ENCODE measurements around the gene BHMT. TPM values are rescaled to one million over a fixed set of nuclear protein-coding genes. Genes with fewer than 3 reads are reported as not detected.
A peak's percentile ranks its signal among the peaks of the same experiment; 100 is the strongest.

Gene BHMT
- total RNA-seq, 1 donor from 2014 or later, result not detected

DNA sequence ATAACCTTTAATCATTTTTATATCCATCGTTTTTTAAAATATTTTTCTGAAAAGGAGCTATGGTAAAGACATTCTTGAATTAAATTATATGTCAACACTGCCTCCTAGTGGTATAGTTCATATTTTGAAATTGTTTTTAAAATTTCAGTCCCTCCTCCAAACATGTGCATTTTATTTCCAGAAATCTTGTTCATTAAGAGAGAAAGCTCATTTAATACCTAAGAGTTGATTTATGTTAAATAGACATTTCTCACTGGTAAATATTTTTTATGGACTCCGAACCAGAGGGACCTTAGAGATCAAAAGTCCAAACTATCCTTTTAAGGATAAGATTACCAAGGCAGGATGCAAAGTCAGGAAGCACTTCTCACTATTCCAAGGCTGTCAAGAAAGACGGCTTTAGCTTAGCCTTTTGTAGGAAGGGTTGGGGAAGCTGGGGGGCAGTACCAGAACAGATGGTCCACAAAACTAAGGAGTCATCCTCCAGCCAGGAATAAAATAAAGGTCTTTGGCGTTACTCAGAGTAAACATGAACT is 21.6 kb downstream of the BHMT start:
- H3K4me1 ChIP-seq, result peaks cover 13% of the 10 kb centered on the region
- TF ChIP-seq, protein P1, sequence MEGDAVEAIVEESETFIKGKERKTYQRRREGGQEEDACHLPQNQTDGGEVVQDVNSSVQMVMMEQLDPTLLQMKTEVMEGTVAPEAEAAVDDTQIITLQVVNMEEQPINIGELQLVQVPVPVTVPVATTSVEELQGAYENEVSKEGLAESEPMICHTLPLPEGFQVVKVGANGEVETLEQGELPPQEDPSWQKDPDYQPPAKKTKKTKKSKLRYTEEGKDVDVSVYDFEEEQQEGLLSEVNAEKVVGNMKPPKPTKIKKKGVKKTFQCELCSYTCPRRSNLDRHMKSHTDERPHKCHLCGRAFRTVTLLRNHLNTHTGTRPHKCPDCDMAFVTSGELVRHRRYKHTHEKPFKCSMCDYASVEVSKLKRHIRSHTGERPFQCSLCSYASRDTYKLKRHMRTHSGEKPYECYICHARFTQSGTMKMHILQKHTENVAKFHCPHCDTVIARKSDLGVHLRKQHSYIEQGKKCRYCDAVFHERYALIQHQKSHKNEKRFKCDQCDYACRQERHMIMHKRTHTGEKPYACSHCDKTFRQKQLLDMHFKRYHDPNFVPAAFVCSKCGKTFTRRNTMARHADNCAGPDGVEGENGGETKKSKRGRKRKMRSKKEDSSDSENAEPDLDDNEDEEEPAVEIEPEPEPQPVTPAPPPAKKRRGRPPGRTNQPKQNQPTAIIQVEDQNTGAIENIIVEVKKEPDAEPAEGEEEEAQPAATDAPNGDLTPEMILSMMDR (IDR thresholded peaks at IDR 0.05; ENCODE audit: borderline replicate concordance), result peak; percentile 36
- intact Hi-C loops (cut with micrococcal nuclease), result loop anchor here (5.0 to 10.0 kb wide), 3 partner anchors 111 to 402 kb away; no protein-coding TSS in a partner anchor
- no peaks in the 10 kb centered on the region for H3K27me3 ChIP-seq (ENCODE audit: low read depth)
- H3K9me3 ChIP-seq (replicated peaks), result no peaks in the 10 kb centered on the region
- no peak for DNase-seq
- H3K27ac ChIP-seq (replicated peaks), result peak overlapping the region; percentile 66
- no peaks in the 10 kb centered on the region for H3K36me3 ChIP-seq
- peak overlapping the region; percentile 51 for H3K4me3 ChIP-seq

DNA sequence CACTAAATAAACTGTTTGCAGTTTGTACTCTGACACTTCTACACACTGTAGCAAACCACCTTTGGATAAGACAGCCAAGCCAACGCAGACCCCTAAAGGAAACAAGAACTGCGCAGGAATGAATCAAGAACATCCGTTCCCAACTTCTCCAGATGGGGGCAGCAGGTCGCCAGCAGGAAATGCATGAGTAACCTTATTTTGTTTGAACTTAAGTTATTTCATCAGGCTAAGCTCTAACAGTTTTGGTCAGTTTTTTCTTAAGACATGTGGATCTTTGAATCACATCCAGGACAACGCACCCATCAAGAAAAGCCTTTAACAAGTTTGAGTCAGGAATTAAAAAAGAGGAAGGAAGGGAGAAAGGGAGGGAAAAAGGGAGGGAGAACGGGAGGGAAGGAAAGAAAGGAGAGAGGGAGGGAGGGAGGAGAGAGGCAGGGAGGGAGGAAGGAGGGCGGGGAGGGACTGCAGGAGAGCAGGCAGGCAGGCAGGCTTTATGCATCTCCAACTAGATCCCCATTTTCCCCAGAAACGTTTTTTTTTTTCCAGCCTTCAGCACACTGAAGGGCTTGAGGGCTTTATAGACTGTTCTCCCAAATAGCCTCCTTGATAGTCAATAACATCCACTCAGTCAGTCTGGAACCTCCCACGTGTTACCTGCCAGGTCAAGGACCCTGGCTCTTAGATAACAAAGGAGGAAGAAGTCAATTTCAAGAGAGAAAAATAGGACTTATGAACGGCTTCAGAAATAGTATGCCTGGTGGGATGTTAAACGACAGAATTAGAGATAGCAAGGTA is 22.2 kb downstream of the BHMT start:
- peak; percentile 53 for DNase-seq
- Histone ChIP-seq H3K4me1 (peaks cover 13% of the 10 kb centered on the region), H3K27me3 (ENCODE audit: low read depth) (no peaks in the 10 kb centered on the region), H3K36me3 (no peaks in the 10 kb centered on the region), H3K4me3 (peak overlapping the region; percentile 51), H3K9me3 (replicated peaks) (no peaks in the 10 kb centered on the region), H3K27ac (replicated peaks) (peak overlapping the region; percentile 66)
- intact Hi-C loops (cut with micrococcal nuclease), result loop anchor here (5.0 to 10.0 kb wide), 3 partner anchors 112 to 401 kb away; no protein-coding TSS in a partner anchor
- TF ChIP-seq, protein P1 (IDR thresholded peaks at IDR 0.05; ENCODE audit: borderline replicate concordance), result peak; percentile 75

DNA sequence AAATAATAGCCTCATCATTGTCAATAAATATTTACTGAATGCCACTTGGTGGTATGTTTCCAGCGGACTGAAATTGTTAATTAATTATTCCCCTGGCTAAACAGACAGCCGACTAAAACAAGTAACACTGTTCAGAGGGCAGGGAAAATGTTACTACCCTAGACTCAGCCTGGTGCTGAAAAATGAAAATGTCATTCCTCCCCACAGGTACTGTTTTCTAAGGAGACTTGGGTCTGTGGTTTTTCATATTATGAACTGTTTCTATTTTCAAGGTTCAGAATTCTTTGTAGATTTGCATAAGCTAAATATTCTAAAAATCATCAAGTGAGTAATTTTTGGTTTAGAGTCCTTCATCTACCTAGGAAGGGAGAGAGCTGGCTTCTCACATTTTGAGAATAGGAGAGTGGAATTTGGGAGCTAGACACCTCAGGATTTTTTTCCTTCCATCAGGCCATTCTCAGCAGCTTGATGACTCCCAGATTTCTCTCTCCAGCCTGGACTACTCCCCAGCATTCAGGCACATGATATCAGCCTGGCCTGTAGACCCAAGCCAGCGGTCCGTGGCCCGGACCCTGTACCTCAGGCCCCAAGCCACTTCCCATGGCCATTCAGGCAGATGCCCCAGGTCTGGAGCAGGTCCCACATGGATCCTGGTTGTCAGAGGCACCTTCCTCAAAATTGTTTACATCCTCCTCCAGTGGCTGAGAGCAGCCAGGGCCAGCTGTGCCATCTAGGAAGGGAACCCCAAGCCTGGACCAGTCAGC is 24.4 kb downstream of the BHMT start:
- intact Hi-C loops (cut with micrococcal nuclease), result loop anchor here (10.0 kb wide), 2 partner anchors 329 to 399 kb away; no protein-coding TSS in a partner anchor
- Histone ChIP-seq H3K4me3 (no peak overlapping the region), H3K9me3 (replicated peaks) (peaks cover 10% of the 10 kb centered on the region), H3K36me3 (no peaks in the 10 kb centered on the region), H3K27me3 (ENCODE audit: low read depth) (no peaks in the 10 kb centered on the region), H3K27ac (replicated peaks) (no peak overlapping the region), H3K4me1 (peaks cover 13% of the 10 kb centered on the region)
- DNase-seq, result no peak
- TF ChIP-seq, protein P1 (IDR thresholded peaks at IDR 0.05; ENCODE audit: borderline replicate concordance), result no peak

DNA sequence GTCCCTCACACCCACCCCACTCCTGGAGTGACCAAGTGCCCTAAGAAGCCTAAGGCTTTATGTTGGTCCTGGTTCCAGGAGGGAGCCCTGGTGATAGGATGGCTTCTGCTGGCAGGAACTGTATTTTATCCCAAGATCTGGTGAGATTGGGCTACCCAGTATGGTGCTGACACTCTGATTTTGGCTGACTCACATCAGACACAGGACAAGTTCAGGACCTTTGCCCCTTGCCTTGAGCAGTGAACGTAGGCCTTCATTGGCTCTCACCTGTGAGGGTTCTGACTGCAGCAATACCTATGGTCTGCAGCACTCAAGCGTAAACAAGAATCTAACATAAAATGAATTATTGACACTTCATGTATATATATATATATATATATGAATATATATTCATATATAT is 25.0 kb downstream of the BHMT start:
- H3K4me3 ChIP-seq, result no peak overlapping the region
- H3K27ac ChIP-seq (replicated peaks), result no peak overlapping the region
- intact Hi-C loops (cut with micrococcal nuclease), result loop anchor here (10.0 kb wide), 2 partner anchors 328 to 398 kb away; no protein-coding TSS in a partner anchor
- H3K9me3 ChIP-seq (replicated peaks), result peaks cover 15% of the 10 kb centered on the region
- H3K36me3 ChIP-seq, result no peaks in the 10 kb centered on the region
- TF ChIP-seq, protein P1 (IDR thresholded peaks at IDR 0.05; ENCODE audit: borderline replicate concordance), result no peak
- H3K4me1 ChIP-seq, result peaks cover 13% of the 10 kb centered on the region
- H3K27me3 ChIP-seq (ENCODE audit: low read depth), result no peaks in the 10 kb centered on the region
- no peak for DNase-seq

DNA sequence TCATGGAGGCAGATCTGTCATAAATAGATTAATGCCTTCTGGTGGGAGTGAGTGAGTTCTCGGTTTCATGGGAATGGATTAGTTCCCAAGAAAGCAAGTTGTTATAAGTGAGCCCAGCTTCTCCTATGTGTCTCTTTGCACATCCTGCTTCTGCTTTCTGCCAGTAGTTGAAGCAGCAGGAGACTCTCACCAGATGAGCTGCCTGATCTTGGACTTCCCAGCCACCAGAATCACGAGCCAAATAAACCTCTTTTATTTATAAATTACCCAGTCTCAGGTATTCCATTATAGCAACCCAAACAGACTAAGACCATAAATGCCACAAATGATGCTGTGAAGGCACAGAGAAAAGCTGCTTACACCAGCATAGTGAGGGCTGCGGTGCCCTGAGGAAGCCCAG is 28.9 kb downstream of the BHMT start:
- Histone ChIP-seq H3K4me1 (no peaks in the 10 kb centered on the region), H3K4me3 (no peak overlapping the region), H3K27ac (replicated peaks) (no peak overlapping the region), H3K27me3 (ENCODE audit: low read depth) (no peaks in the 10 kb centered on the region), H3K9me3 (replicated peaks) (peaks cover 15% of the 10 kb centered on the region), H3K36me3 (no peaks in the 10 kb centered on the region)
- TF ChIP-seq, protein P1 (IDR thresholded peaks at IDR 0.05; ENCODE audit: borderline replicate concordance), result no peak
- intact Hi-C loops (cut with micrococcal nuclease), result no loop called here
- DNase-seq, result no peak
